WTC11 (cell line): ENCODE data around the gene BPIFB2. TPM values are rescaled to one million over a fixed set of nuclear protein-coding genes. Genes with fewer than 3 reads are reported as not detected.

Experiments
- ATAC-seq: fragments of 200-7000 bp; cut with Tn5 transposase; 2 replicates; pipeline ENCODE4 v1.10.0; 2021; ENCODE audit warnings: mild to moderate bottlenecking, moderate library complexity
- CTCF ChIA-PET: fragments of 300-600 bp; sonication (Branson Sonifier 250); formaldehyde crosslinking; loops from one replicate; lab custom pipeline; 2021; ENCODE audit warnings: antibody characterized with exemption; lab: Charles Lee
- POLR2A ChIA-PET: fragments of 350-600 bp; sonication (Branson Sonifier 250); formaldehyde crosslinking; loops from one replicate; lab custom pipeline; 2021; ENCODE audit warnings: antibody characterized with exemption; lab: Charles Lee
- DNase-seq: peaks from one replicate; pipeline ENCODE4 v3.0.0; 2021; ENCODE audit warnings: low spot score
- H3K27ac Mint-ChIP-seq: 2 replicates; pipeline ENCODE4 v1.8.0; 2021; ENCODE audit warnings: mixed read lengths
- H3K27me3 Mint-ChIP-seq: 2 replicates; pipeline ENCODE4 v1.8.0; 2021; ENCODE audit warnings: low read depth, mild to moderate bottlenecking, moderate library complexity, mixed read lengths
- H3K36me3 Mint-ChIP-seq: 2 replicates; pipeline ENCODE4 v1.8.0; 2021; ENCODE audit warnings: mixed read lengths
- H3K4me1 Mint-ChIP-seq: 2 replicates; pipeline ENCODE4 v1.8.0; 2022; ENCODE audit warnings: mixed read lengths
- H3K4me3 Mint-ChIP-seq: 2 replicates; pipeline ENCODE4 v1.8.0; 2021; ENCODE audit warnings: mild to moderate bottlenecking, moderate library complexity, mixed read lengths
- H3K9me3 Mint-ChIP-seq: 2 replicates; pipeline ENCODE4 v1.8.0; 2021; ENCODE audit warnings: mixed read lengths
- ATF2 ChIP-seq: sonication (generic); formaldehyde crosslinking; IDR thresholded peaks from 2 replicates; pipeline ENCODE4 v1.8.1; 2022; ENCODE audit warnings: low read depth, missing genetic modification reagents, borderline replicate concordance
- ESRRA ChIP-seq: sonication (generic); formaldehyde crosslinking; IDR thresholded peaks from 2 replicates; pipeline ENCODE4 v1.8.1; 2022; ENCODE audit warnings: mild to moderate bottlenecking, missing genetic modification reagents, borderline replicate concordance
- FOXK1 ChIP-seq: sonication (generic); formaldehyde crosslinking; IDR thresholded peaks from 2 replicates; pipeline ENCODE4 v1.8.0; 2022; ENCODE audit warnings: mild to moderate bottlenecking, moderate library complexity, missing genetic modification reagents
- MAX ChIP-seq: sonication (generic); formaldehyde crosslinking; IDR thresholded peaks from 2 replicates; pipeline ENCODE4 v1.8.0; 2022; ENCODE audit warnings: mild to moderate bottlenecking, missing genetic modification reagents
- PRRX2 ChIP-seq: fragments of 250-450 bp; sonication (Bioruptor Pico); IDR thresholded peaks from 2 replicates; pipeline ENCODE4 v1.8.0; 2021; ENCODE audit warnings: mild to moderate bottlenecking
- TCF7 ChIP-seq: sonication (generic); formaldehyde crosslinking; IDR thresholded peaks from 2 replicates; pipeline ENCODE4 v1.8.0; 2022; ENCODE audit warnings: mild to moderate bottlenecking, low read depth, missing genetic modification reagents, moderate library complexity
- TP53 ChIP-seq: sonication (generic); formaldehyde crosslinking; IDR thresholded peaks from 2 replicates; pipeline ENCODE4 v1.8.1; 2023; ENCODE audit warnings: mild to moderate bottlenecking, missing genetic modification reagents
- USF2 ChIP-seq: sonication (generic); formaldehyde crosslinking; IDR thresholded peaks from 2 replicates; pipeline ENCODE4 v1.8.1; 2023; ENCODE audit warnings: mild to moderate bottlenecking, missing genetic modification reagents, moderate library complexity
- ZNF121 ChIP-seq: sonication (generic); formaldehyde crosslinking; IDR thresholded peaks from 2 replicates; pipeline ENCODE4 v1.8.0; 2023; ENCODE audit warnings: missing genetic modification reagents
- ZNF138 ChIP-seq: sonication (generic); formaldehyde crosslinking; conservative IDR thresholded peaks from 2 replicates; pipeline ENCODE4 v1.8.1; 2022; ENCODE audit warnings: mild to moderate bottlenecking, moderate library complexity, missing genetic modification reagents
- ZNF416 ChIP-seq: fragments of 250-450 bp; sonication (Bioruptor Pico); IDR thresholded peaks from 2 replicates; pipeline ENCODE4 v1.9.0; 2021; ENCODE audit warnings: mild to moderate bottlenecking, inconsistent platforms
- total RNA-seq: library from RNA; stranded (reverse); gene quantifications from 3 replicates; pipeline ENCODE4 v1.2.3, GENCODE V29; 2021
- TF ChIP-seq, protein P1 (sequence below): sonication (generic); formaldehyde crosslinking; IDR thresholded peaks from 2 replicates; pipeline ENCODE4 v1.8.1; 2023; ENCODE audit warnings: mild to moderate bottlenecking, missing genetic modification reagents
- TF ChIP-seq, protein P2 (sequence below): sonication (generic); formaldehyde crosslinking; IDR thresholded peaks from 2 replicates; pipeline ENCODE4 v1.8.1; 2022; ENCODE audit warnings: low read depth, mild to moderate bottlenecking, moderate library complexity, missing genetic modification reagents, borderline replicate concordance
- TF ChIP-seq, protein P3 (sequence below): sonication (generic); formaldehyde crosslinking; IDR thresholded peaks from 2 replicates; pipeline ENCODE4 v1.8.0; 2023; ENCODE audit warnings: missing genetic modification reagents, mild to moderate bottlenecking, borderline replicate concordance
- TF ChIP-seq, protein P4 (sequence below): sonication (generic); formaldehyde crosslinking; IDR thresholded peaks from 2 replicates; pipeline ENCODE4 v1.8.1; 2022; ENCODE audit warnings: missing genetic modification reagents, borderline replicate concordance
- TF ChIP-seq, protein P5 (sequence below): fragments of 250-450 bp; sonication (Bioruptor Pico); IDR thresholded peaks from 2 replicates; pipeline ENCODE4 v1.8.0; 2021; ENCODE audit warnings: mild to moderate bottlenecking
- TF ChIP-seq, protein P6 (sequence below): sonication (generic); formaldehyde crosslinking; IDR thresholded peaks from 2 replicates; pipeline ENCODE4 v1.8.0; 2023; ENCODE audit warnings: missing genetic modification reagents

The BPIFB2 gene
- total RNA-seq, 1 experiment from 2014 or later, result 0.09 TPM

GRCh38 chr20:33028875-33029274 lies 21.4 kb downstream of the BPIFB2 start:
- H3K4me3 Mint-ChIP-seq, result no peak overlapping the region
- H3K9me3 Mint-ChIP-seq, result peaks cover 6% of the 10 kb centered on the region; the same call in 1 of the 2 replicates
- H3K36me3 Mint-ChIP-seq, result no peaks in the 10 kb centered on the region
- ChIA-PET POLR2A (no interaction called here), CTCF (no interaction called here)
- no peak for DNase-seq
- H3K27me3 Mint-ChIP-seq, result peaks cover 4% of the 10 kb centered on the region
- TF ChIP-seq, protein P1, sequence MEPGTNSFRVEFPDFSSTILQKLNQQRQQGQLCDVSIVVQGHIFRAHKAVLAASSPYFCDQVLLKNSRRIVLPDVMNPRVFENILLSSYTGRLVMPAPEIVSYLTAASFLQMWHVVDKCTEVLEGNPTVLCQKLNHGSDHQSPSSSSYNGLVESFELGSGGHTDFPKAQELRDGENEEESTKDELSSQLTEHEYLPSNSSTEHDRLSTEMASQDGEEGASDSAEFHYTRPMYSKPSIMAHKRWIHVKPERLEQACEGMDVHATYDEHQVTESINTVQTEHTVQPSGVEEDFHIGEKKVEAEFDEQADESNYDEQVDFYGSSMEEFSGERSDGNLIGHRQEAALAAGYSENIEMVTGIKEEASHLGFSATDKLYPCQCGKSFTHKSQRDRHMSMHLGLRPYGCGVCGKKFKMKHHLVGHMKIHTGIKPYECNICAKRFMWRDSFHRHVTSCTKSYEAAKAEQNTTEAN, result no peak
- TF ChIP-seq FOXK1 (CRISPR knock-in tag) (no peak), ATF2 (CRISPR knock-in tag) (no peak), ESRRA (no peak), MAX (CRISPR knock-in tag) (no peak), TP53 (CRISPR knock-in tag) (no peak), ZNF121 (CRISPR knock-in tag) (no peak), ZNF416 (CRISPR knock-in tag) (no peak), TCF7 (CRISPR knock-in tag) (no peak), USF2 (CRISPR knock-in tag) (no peak), ZNF138 (CRISPR knock-in tag) (no peak), PRRX2 (no peak)
- TF ChIP-seq, protein P2, sequence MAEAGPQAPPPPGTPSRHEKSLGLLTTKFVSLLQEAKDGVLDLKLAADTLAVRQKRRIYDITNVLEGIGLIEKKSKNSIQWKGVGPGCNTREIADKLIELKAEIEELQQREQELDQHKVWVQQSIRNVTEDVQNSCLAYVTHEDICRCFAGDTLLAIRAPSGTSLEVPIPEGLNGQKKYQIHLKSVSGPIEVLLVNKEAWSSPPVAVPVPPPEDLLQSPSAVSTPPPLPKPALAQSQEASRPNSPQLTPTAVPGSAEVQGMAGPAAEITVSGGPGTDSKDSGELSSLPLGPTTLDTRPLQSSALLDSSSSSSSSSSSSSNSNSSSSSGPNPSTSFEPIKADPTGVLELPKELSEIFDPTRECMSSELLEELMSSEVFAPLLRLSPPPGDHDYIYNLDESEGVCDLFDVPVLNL (CRISPR knock-in tag), result no peak
- TF ChIP-seq, protein P3, sequence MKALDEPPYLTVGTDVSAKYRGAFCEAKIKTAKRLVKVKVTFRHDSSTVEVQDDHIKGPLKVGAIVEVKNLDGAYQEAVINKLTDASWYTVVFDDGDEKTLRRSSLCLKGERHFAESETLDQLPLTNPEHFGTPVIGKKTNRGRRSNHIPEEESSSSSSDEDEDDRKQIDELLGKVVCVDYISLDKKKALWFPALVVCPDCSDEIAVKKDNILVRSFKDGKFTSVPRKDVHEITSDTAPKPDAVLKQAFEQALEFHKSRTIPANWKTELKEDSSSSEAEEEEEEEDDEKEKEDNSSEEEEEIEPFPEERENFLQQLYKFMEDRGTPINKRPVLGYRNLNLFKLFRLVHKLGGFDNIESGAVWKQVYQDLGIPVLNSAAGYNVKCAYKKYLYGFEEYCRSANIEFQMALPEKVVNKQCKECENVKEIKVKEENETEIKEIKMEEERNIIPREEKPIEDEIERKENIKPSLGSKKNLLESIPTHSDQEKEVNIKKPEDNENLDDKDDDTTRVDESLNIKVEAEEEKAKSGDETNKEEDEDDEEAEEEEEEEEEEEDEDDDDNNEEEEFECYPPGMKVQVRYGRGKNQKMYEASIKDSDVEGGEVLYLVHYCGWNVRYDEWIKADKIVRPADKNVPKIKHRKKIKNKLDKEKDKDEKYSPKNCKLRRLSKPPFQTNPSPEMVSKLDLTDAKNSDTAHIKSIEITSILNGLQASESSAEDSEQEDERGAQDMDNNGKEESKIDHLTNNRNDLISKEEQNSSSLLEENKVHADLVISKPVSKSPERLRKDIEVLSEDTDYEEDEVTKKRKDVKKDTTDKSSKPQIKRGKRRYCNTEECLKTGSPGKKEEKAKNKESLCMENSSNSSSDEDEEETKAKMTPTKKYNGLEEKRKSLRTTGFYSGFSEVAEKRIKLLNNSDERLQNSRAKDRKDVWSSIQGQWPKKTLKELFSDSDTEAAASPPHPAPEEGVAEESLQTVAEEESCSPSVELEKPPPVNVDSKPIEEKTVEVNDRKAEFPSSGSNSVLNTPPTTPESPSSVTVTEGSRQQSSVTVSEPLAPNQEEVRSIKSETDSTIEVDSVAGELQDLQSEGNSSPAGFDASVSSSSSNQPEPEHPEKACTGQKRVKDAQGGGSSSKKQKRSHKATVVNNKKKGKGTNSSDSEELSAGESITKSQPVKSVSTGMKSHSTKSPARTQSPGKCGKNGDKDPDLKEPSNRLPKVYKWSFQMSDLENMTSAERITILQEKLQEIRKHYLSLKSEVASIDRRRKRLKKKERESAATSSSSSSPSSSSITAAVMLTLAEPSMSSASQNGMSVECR, result no peak
- TF ChIP-seq, protein P4, sequence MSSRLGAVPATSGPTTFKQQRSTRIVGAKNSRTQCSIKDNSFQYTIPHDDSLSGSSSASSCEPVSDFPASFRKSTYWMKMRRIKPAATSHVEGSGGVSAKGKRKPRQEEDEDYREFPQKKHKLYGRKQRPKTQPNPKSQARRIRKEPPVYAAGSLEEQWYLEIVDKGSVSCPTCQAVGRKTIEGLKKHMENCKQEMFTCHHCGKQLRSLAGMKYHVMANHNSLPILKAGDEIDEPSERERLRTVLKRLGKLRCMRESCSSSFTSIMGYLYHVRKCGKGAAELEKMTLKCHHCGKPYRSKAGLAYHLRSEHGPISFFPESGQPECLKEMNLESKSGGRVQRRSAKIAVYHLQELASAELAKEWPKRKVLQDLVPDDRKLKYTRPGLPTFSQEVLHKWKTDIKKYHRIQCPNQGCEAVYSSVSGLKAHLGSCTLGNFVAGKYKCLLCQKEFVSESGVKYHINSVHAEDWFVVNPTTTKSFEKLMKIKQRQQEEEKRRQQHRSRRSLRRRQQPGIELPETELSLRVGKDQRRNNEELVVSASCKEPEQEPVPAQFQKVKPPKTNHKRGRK (CRISPR knock-in tag), result no peak
- TF ChIP-seq, protein P5, sequence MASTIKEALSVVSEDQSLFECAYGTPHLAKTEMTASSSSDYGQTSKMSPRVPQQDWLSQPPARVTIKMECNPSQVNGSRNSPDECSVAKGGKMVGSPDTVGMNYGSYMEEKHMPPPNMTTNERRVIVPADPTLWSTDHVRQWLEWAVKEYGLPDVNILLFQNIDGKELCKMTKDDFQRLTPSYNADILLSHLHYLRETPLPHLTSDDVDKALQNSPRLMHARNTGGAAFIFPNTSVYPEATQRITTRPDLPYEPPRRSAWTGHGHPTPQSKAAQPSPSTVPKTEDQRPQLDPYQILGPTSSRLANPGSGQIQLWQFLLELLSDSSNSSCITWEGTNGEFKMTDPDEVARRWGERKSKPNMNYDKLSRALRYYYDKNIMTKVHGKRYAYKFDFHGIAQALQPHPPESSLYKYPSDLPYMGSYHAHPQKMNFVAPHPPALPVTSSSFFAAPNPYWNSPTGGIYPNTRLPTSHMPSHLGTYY, result no peak
- TF ChIP-seq, protein P6, sequence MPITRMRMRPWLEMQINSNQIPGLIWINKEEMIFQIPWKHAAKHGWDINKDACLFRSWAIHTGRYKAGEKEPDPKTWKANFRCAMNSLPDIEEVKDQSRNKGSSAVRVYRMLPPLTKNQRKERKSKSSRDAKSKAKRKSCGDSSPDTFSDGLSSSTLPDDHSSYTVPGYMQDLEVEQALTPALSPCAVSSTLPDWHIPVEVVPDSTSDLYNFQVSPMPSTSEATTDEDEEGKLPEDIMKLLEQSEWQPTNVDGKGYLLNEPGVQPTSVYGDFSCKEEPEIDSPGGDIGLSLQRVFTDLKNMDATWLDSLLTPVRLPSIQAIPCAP (CRISPR knock-in tag), result no peak
- no peak for ATAC-seq
- H3K4me1 Mint-ChIP-seq, result no peaks in the 10 kb centered on the region
- no peak overlapping the region for H3K27ac Mint-ChIP-seq
